HEK293 (cell line): ENCODE measurements around the gene PLB1.

Experiments
- CTCF ChIA-PET: fragments of 350-600 bp; formaldehyde crosslinking; extraction: SDS; loops from one replicate; lab custom pipeline; 2021; ENCODE audit warnings: antibody characterized with exemption; lab: Yijun Ruan, JAX
- POLR2A ChIA-PET: fragments of 300-600 bp; formaldehyde crosslinking; extraction: SDS; loops from one replicate; lab custom pipeline; 2020; ENCODE audit warnings: antibody characterized with exemption, inconsistent platforms; lab: Yijun Ruan, JAX
- H3K27ac ChIP-seq: fragments of 200-500 bp; sonication (Bioruptor generic); 2 replicates; pipeline ENCODE4 v1.5.1; 2014; ENCODE audit warnings: low read depth, low read length, control low read depth, inconsistent platforms; ENCODE audit errors: extremely low read depth
- H3K36me3 ChIP-seq, 2 experiments: fragments of 200-500 bp in 1 of 2; sonication (Bioruptor generic) in 1 of 2; 1 replicate in 1 of 2; 2 replicates in 1 of 2; pipeline ENCODE4 v1.5.1; 2014 to 2017; ENCODE audit warnings: inconsistent platforms in 2 of 2, low read length in 2 of 2; ENCODE audit not compliant: control insufficient read depth in 2 of 2, insufficient read depth in 1 of 2
- H3K4me1 ChIP-seq: fragments of 200-500 bp; sonication (Bioruptor generic); 2 replicates; pipeline ENCODE4 v1.5.1; 2014; ENCODE audit warnings: mild to moderate bottlenecking, low read length, inconsistent platforms; ENCODE audit not compliant: control insufficient read depth, insufficient read depth
- H3K4me3 ChIP-seq: 2 replicates; pipeline ENCODE4 v1.5.1; 2011; ENCODE audit warnings: low read depth, mild to moderate bottlenecking, control low read depth, low read length, moderate library complexity
- H3K9me3 ChIP-seq: fragments of 200-500 bp; sonication (Bioruptor generic); 2 replicates; pipeline ENCODE4 v1.5.1; 2014; ENCODE audit warnings: low read depth, low read length, inconsistent platforms; ENCODE audit not compliant: control insufficient read depth, insufficient read depth
- BCL11A ChIP-seq: fragments of 450-650 bp; formaldehyde crosslinking; IDR thresholded peaks from 2 replicates; pipeline ENCODE4 v1.5.1; 2016; ENCODE audit warnings: low read depth, missing biosample characterization, missing genetic modification characterization
- BCL11B ChIP-seq: fragments of 450-650 bp; formaldehyde crosslinking; IDR thresholded peaks from 2 replicates; pipeline ENCODE4 v1.5.1; 2016; ENCODE audit warnings: low read depth, missing biosample characterization, missing genetic modification characterization
- KLF10 ChIP-seq: fragments of 450-650 bp; IDR thresholded peaks from 2 replicates; pipeline ENCODE4 v1.5.1; 2018; ENCODE audit warnings: missing biosample characterization, mild to moderate bottlenecking, missing genetic modification characterization
- KLF7 ChIP-seq: fragments of 450-650 bp; formaldehyde crosslinking; IDR thresholded peaks from 2 replicates; pipeline ENCODE4 v1.5.1; 2016; ENCODE audit warnings: missing biosample characterization, missing genetic modification characterization, borderline replicate concordance
- KLF8 ChIP-seq: fragments of 450-650 bp; formaldehyde crosslinking; IDR thresholded peaks from 2 replicates; pipeline ENCODE4 v1.5.1; 2016; ENCODE audit warnings: missing biosample characterization, missing genetic modification characterization
- PRDM10 ChIP-seq: fragments of 450-650 bp; formaldehyde crosslinking; IDR thresholded peaks from 2 replicates; pipeline ENCODE4 v1.5.1; 2016; ENCODE audit warnings: missing biosample characterization, missing genetic modification characterization
- SCRT1 ChIP-seq: fragments of 450-650 bp; formaldehyde crosslinking; IDR thresholded peaks from 2 replicates; pipeline ENCODE4 v1.5.1; 2016; ENCODE audit warnings: missing biosample characterization, missing genetic modification characterization, borderline replicate concordance
- SCRT2 ChIP-seq: fragments of 450-650 bp; formaldehyde crosslinking; IDR thresholded peaks from 2 replicates; pipeline ENCODE4 v1.5.1; 2016; ENCODE audit warnings: missing biosample characterization, missing genetic modification characterization
- YY1 ChIP-seq: fragments of 450-650 bp; formaldehyde crosslinking; IDR thresholded peaks from 2 replicates; pipeline ENCODE4 v1.5.1; 2018; ENCODE audit warnings: missing biosample characterization, missing genetic modification characterization
- ZBTB11 ChIP-seq: fragments of 450-650 bp; formaldehyde crosslinking; conservative IDR thresholded peaks from 2 replicates; pipeline ENCODE4 v1.5.1; 2016; ENCODE audit warnings: low read depth, missing biosample characterization, missing genetic modification characterization
- ZBTB48 ChIP-seq: fragments of 450-650 bp; formaldehyde crosslinking; IDR thresholded peaks from 2 replicates; pipeline ENCODE4 v1.5.1; 2016; ENCODE audit warnings: missing biosample characterization, missing genetic modification characterization
- ZBTB8A ChIP-seq: fragments of 450-650 bp; formaldehyde crosslinking; IDR thresholded peaks from 2 replicates; pipeline ENCODE4 v1.5.1; 2016; ENCODE audit warnings: missing biosample characterization, missing genetic modification characterization
- ZFHX2 ChIP-seq: fragments of 450-650 bp; formaldehyde crosslinking; conservative IDR thresholded peaks from 2 replicates; pipeline ENCODE4 v1.5.1; 2016; ENCODE audit warnings: missing biosample characterization, missing genetic modification characterization
- ZNF114 ChIP-seq: fragments of 450-650 bp; formaldehyde crosslinking; IDR thresholded peaks from 2 replicates; pipeline ENCODE4 v1.5.0; 2017; ENCODE audit warnings: missing biosample characterization, missing genetic modification characterization
- ZNF140 ChIP-seq: fragments of 450-650 bp; formaldehyde crosslinking; IDR thresholded peaks from 2 replicates; pipeline ENCODE4 v1.5.1; 2016; ENCODE audit warnings: missing biosample characterization, missing genetic modification characterization
- ZNF157 ChIP-seq: fragments of 450-650 bp; formaldehyde crosslinking; IDR thresholded peaks from 2 replicates; pipeline ENCODE4 v1.5.1; 2016; ENCODE audit warnings: missing biosample characterization, missing genetic modification characterization
- ZNF16 ChIP-seq: fragments of 450-650 bp; formaldehyde crosslinking; IDR thresholded peaks from 2 replicates; pipeline ENCODE4 v1.5.1; 2016; ENCODE audit warnings: low read depth, missing biosample characterization, missing genetic modification characterization
- ZNF2 ChIP-seq: fragments of 450-650 bp; formaldehyde crosslinking; IDR thresholded peaks from 2 replicates; pipeline ENCODE4 v1.5.1; 2016; ENCODE audit warnings: missing biosample characterization, missing genetic modification characterization
- ZNF26 ChIP-seq: fragments of 450-650 bp; formaldehyde crosslinking; IDR thresholded peaks from 2 replicates; pipeline ENCODE4 v1.5.1; 2016; ENCODE audit warnings: missing biosample characterization, missing genetic modification characterization
- ZNF266 ChIP-seq: fragments of 450-650 bp; formaldehyde crosslinking; IDR thresholded peaks from 2 replicates; pipeline ENCODE4 v1.5.1; 2016; ENCODE audit warnings: missing biosample characterization, missing genetic modification characterization, low read depth
- ZNF350 ChIP-seq: fragments of 450-650 bp; formaldehyde crosslinking; IDR thresholded peaks from 2 replicates; pipeline ENCODE4 v1.5.0; 2017; ENCODE audit warnings: missing biosample characterization, mild to moderate bottlenecking, missing genetic modification characterization
- ZNF423 ChIP-seq: fragments of 450-650 bp; formaldehyde crosslinking; IDR thresholded peaks from 2 replicates; pipeline ENCODE4 v1.5.1; 2016; ENCODE audit warnings: missing biosample characterization, missing genetic modification characterization
- ZNF48 ChIP-seq: fragments of 450-650 bp; formaldehyde crosslinking; IDR thresholded peaks from 2 replicates; pipeline ENCODE4 v1.5.1; 2016; ENCODE audit warnings: missing biosample characterization, missing genetic modification characterization
- ZNF501 ChIP-seq: fragments of 450-650 bp; formaldehyde crosslinking; IDR thresholded peaks from 2 replicates; pipeline ENCODE4 v1.5.1; 2016; ENCODE audit warnings: missing biosample characterization, missing genetic modification characterization
- ZNF704 ChIP-seq: fragments of 450-650 bp; formaldehyde crosslinking; IDR thresholded peaks from 2 replicates; pipeline ENCODE4 v1.5.1; 2016; ENCODE audit warnings: missing biosample characterization, missing genetic modification characterization
- ZNF707 ChIP-seq: fragments of 450-650 bp; formaldehyde crosslinking; IDR thresholded peaks from 2 replicates; pipeline ENCODE4 v1.5.1; 2016; ENCODE audit warnings: missing biosample characterization, missing genetic modification characterization

Gene PLB1

GRCh38 chr2:28533044-28533680 is 37.3 kb downstream of the PLB1 start (continued):
- no peak for TF ChIP-seq ZNF501 (tag by site-specific recombination)
- TF ChIP-seq SCRT1 (tag by site-specific recombination), result no peak
- no peak for TF ChIP-seq ZNF2 (tag by site-specific recombination)
- no peak for TF ChIP-seq SCRT2
- TF ChIP-seq ZNF157, result no peak
- TF ChIP-seq ZNF140 (tag by site-specific recombination), result no peak
- TF ChIP-seq ZNF350 (tag by site-specific recombination), result no peak
- TF ChIP-seq ZNF26 (tag by site-specific recombination), result no peak
- TF ChIP-seq ZNF704 (tag by site-specific recombination), result no peak
- no peak for TF ChIP-seq ZNF114 (tag by site-specific recombination)
- no peak for TF ChIP-seq ZNF423
- TF ChIP-seq, all 188 proteins: peak for 0

- TF ChIP-seq ZBTB8A (tag by site-specific recombination) (no peak), ZBTB11 (tag by site-specific recombination) (no peak), ZBTB48 (no peak), PRDM10 (no peak), KLF7 (tag by site-specific recombination) (no peak), ZNF707 (no peak), ZNF16 (tag by site-specific recombination) (no peak), KLF10 (tag by site-specific recombination) (no peak), KLF8 (tag by site-specific recombination) (no peak), BCL11A (tag by site-specific recombination) (no peak), YY1 (tag by site-specific recombination) (no peak), BCL11B (tag by site-specific recombination) (no peak), ZNF266 (tag by site-specific recombination) (no peak), ZFHX2 (tag by site-specific recombination) (no peak), ZNF48 (tag by site-specific recombination) (no peak)
- ChIA-PET POLR2A (no interaction called here), CTCF (interaction anchor here (0.6 to 1.2 kb wide), 2 partner anchors 26 to 42 kb away, joined by 4 to 5 read pairs; no protein-coding TSS in a partner anchor)
- Histone ChIP-seq H3K9me3 (no peaks in the 10 kb centered on the region), H3K36me3 (no peaks in the 10 kb centered on the region), H3K27ac (no peak overlapping the region), H3K4me3 (no peak overlapping the region), H3K4me1 (no peaks in the 10 kb centered on the region)
Observed at GRCh38 chr2:28534817-28535216, 39.0 kb downstream of the PLB1 start.
